Measurements from ENCODE around the gene PDZD8. TPM values are rescaled to one million over a fixed set of nuclear protein-coding genes. Genes with fewer than 3 reads are reported as not detected.
A peak's percentile ranks its signal among the peaks of the same experiment; 100 is the strongest.
"Not testable (repeated sequence)": the region's sequence is repeated elsewhere in the genome, so short reads cannot be mapped to it uniquely, and the experiment has no call there.

PDZD8 gene
- polyA plus RNA-seq, 1 donor, result 34.7 TPM

DNA sequence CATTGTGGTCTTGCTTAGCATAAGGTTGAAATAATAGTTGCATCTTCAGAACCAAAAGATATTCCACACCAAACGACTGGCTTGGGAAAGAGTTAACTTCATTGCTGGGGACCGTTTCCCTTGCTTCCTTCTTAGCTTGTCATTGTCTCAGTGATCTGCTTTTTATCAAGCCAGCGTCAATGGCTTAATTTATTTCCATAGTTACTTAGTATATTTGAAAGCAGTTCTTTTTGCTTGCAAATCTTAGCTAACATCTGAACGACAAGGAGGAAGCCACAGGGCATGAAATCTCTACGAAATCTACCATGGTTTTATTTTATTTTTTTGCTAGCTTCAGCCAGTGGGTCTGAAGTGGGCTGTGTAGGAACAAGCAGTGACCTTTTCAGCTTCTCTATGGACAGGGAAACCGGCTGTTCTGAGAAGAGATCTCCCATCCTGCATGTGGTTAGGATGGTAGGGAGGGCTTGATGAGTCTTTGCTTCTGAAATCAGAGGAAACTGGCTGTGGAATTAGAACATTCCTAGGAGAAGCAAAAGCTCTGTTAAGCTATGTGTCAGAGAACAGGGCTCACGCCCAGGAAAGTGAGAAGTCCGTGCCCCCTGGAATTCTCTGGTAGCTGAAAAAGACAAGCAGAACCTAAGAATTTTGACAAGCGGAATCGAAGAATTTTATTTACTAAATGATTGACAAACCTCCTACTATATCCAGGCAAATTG, 126.3 kb downstream of the PDZD8 start:
- Histone ChIP-seq H3K27me3 (ENCODE audit: control insufficient read depth, insufficient read depth, low read length) (peaks cover 39% of the 10 kb centered on the region), H3K36me3 (ENCODE audit: control insufficient read depth, insufficient read depth, low read length) (no peaks in the 10 kb centered on the region), H3K4me3 (ENCODE audit: low read length) (no peak overlapping the region), H3K4me1 (ENCODE audit: control insufficient read depth, insufficient read depth, low read length) (no peaks in the 10 kb centered on the region), H3K9me3 (ENCODE audit: control insufficient read depth, low read depth, low read length) (no peaks in the 10 kb centered on the region), H3K27ac (ENCODE audit: low read length) (no peak overlapping the region)
- WGBS (ENCODE audit: insufficient coverage, low lambda C conversion rate), result 13% methylated on average over 3 of the region's 10 CpGs
- no peak for DNase-seq

DNA sequence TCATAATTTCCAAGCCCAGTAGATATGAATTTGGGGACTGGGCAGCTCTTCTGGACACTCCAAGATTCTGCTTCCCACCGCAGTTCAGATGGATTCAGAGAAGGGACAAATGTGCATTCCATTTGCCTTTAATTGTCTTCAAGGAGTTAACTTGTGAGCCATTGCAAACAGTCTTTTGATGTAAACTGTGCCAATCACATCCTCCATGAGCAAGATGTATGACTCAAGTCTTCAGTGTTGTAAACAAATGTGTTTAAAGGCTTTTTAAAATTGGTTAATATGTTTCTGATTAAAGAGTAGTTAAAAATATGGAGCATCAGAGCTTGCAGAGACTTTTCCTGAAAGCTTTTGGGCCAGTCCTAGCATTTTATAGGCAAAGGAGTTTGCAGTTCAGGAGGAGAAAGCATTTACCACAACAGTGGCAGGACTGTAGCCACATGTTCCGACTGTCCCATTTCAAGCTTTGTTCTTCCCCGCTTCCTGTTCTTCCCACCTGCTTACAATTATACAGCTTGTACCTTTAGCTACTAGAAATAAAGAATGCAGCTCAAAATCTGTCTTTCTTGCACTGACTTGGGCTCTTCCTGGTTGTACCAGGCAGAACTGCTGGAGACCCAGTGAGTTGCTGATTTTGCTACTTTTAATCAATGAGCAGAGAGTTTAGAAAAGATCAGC, 128.1 kb downstream of the PDZD8 start:
- H3K27me3 ChIP-seq (ENCODE audit: control insufficient read depth, insufficient read depth, low read length), result peaks cover 54% of the 10 kb centered on the region
- no peak for DNase-seq
- H3K4me1 ChIP-seq (ENCODE audit: control insufficient read depth, insufficient read depth, low read length), result no peaks in the 10 kb centered on the region

DNA sequence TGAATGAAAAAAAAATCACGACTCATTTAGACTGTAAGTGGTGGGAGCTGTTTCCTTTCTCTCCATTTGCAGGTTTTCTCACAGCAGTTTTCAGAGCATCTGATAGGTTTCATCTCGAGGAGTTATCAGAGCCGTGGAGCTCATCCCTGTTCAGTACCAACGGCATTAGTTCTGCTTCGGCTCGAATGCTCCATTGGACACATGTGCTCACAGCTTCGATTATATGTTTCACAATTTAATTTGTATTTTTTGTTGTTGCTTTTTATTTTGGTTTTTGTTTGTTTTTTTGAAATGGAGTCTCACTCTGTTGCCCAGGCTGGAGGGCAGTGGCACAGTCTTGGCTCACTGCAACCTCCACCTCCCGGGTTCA, 132.8 kb downstream of the PDZD8 start:
- H3K27me3 ChIP-seq (ENCODE audit: control insufficient read depth, insufficient read depth, low read length), result peaks cover 60% of the 10 kb centered on the region
- H3K9me3 ChIP-seq (ENCODE audit: control insufficient read depth, low read depth, low read length), result no peaks in the 10 kb centered on the region
- WGBS (ENCODE audit: insufficient coverage, low lambda C conversion rate), result 70% methylated on average over 2 of the region's 8 CpGs
- DNase-seq, result no peak
- no peaks in the 10 kb centered on the region for H3K4me1 ChIP-seq (ENCODE audit: control insufficient read depth, insufficient read depth, low read length)
- H3K27ac ChIP-seq (ENCODE audit: low read length), result no peak overlapping the region
- no peaks in the 10 kb centered on the region for H3K36me3 ChIP-seq (ENCODE audit: control insufficient read depth, insufficient read depth, low read length)
- H3K4me3 ChIP-seq (ENCODE audit: low read length), result no peak overlapping the region

More for the DNA sequence above, 128.1 kb downstream of the PDZD8 start:
- Histone ChIP-seq H3K36me3 (ENCODE audit: control insufficient read depth, insufficient read depth, low read length) (no peaks in the 10 kb centered on the region), H3K4me3 (ENCODE audit: low read length) (no peak overlapping the region), H3K9me3 (ENCODE audit: control insufficient read depth, low read depth, low read length) (no peaks in the 10 kb centered on the region), H3K27ac (ENCODE audit: low read length) (no peak overlapping the region)
- WGBS (ENCODE audit: insufficient coverage, low lambda C conversion rate), result no CpG with 5 or more reads among the region's 3 CpGs

DNA sequence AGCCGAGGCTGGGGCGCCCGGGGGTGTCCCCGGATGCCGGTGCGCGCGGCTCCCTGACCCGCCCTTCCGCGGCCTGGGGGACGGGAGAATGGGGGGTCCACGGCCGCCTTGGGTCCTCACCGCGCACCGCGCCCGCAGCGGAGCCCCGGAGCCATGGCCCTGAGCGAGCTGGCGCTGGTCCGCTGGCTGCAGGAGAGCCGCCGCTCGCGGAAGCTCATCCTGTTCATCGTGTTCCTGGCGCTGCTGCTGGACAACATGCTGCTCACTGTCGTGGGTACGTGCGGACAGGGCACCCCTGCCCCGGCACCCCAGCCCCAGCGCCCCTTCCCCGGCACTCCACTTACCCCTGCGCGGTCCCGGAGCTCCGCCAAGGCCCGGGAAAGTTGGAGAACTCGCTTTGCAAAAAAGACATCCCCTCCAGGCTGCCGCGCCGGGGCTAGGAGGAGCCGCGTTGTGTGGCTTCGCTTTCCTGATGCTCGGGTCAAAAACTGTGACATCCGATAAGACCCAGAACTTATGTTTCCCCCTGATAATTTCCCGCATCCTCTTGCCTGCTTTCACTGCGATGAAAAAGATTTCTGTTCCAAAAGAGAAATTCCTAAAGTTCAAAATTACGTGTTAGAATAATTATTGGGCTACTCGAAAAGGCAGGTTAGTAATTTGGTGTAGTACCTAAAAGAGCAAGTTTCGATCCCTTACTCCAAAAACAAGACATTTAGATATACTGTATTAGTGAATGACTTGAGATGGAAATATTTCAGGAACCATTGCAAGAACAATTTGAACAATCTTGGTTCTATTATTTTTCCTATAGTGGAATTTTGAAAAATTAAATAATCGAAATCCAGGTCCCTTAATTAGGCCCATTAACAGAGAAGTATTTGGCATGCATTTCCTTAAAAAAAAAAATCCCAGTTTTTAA, 133.4 kb downstream of the PDZD8 start:
- Histone ChIP-seq H3K27ac (ENCODE audit: low read length) (no peak overlapping the region), H3K4me1 (ENCODE audit: control insufficient read depth, insufficient read depth, low read length) (no peaks in the 10 kb centered on the region), H3K27me3 (ENCODE audit: control insufficient read depth, insufficient read depth, low read length) (peaks cover 65% of the 10 kb centered on the region), H3K9me3 (ENCODE audit: control insufficient read depth, low read depth, low read length) (no peaks in the 10 kb centered on the region), H3K36me3 (ENCODE audit: control insufficient read depth, insufficient read depth, low read length) (no peaks in the 10 kb centered on the region), H3K4me3 (ENCODE audit: low read length) (no peak overlapping the region)
- WGBS (ENCODE audit: insufficient coverage, low lambda C conversion rate), result 41% methylated on average over 3 of the region's 56 CpGs
- DNase-seq, result peak in 1 of 2 donors; percentile 19

DNA sequence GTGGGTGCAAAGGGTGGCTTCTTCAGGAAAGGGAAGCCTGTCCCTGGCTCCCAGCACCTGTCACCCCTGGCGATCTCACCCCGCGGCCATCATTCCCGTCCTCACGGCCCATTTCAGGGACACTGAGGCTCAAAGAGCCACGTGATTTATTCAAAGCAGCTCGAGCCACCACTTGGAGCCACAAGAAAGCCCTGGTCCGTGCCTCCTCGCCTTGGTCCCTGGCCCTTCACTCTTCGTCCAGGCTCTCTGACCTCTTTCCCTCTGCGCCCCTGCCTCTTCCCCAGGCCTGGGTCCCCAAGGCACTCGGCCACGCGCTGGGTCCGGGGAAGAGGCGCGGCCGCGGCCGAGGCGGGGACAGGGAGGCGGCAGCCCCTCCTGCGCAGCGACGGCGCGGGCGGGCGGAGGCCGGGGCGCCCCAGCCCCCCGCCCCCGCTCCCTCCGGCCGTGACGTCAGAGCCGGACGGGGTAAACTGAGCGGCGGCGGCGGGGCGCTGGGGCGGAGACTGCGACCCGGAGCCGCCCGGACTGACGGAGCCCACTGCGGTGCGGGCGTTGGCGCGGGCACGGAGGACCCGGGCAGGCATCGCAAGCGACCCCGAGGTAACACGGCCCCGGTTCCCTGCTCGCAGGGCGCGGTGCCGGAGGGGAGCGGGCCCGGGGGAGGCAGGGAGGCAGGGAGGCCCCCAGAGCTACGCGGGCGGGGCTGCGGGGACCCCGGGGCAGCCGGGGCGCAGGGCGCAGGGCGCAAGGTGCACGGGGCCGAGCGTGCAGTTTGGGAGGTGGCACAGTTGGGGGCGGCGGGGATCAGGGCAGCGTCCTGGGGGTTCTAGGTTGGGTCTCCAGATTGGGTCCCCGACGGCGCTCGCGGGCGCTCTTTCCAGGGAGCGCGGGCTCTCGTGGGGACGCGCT, 134.4 kb downstream of the PDZD8 start, which contains the start of gene SLC18A2:
Gene SLC18A2, plus strand, starts transcription at position 494 of the 909 bp plus-strand sequence. CDS start 580 bp downstream, outside the sequence.
- DNase-seq, result no peak
- H3K9me3 ChIP-seq (ENCODE audit: control insufficient read depth, low read depth, low read length), result no peaks in the 10 kb centered on the region
- no peaks in the 10 kb centered on the region for H3K4me1 ChIP-seq (ENCODE audit: control insufficient read depth, insufficient read depth, low read length)
- no peak within 1 kb of the TSS for H3K4me3 ChIP-seq (ENCODE audit: low read length)
- no peaks in the 10 kb centered on the region for H3K36me3 ChIP-seq (ENCODE audit: control insufficient read depth, insufficient read depth, low read length)
- H3K27me3 ChIP-seq (ENCODE audit: control insufficient read depth, insufficient read depth, low read length), result peaks cover 74% of the 10 kb centered on the region
- WGBS (ENCODE audit: insufficient coverage, low lambda C conversion rate), result no CpG with 5 or more reads among the region's 93 CpGs
- H3K27ac ChIP-seq (ENCODE audit: low read length), result no peak within 1 kb of the TSS

DNA sequence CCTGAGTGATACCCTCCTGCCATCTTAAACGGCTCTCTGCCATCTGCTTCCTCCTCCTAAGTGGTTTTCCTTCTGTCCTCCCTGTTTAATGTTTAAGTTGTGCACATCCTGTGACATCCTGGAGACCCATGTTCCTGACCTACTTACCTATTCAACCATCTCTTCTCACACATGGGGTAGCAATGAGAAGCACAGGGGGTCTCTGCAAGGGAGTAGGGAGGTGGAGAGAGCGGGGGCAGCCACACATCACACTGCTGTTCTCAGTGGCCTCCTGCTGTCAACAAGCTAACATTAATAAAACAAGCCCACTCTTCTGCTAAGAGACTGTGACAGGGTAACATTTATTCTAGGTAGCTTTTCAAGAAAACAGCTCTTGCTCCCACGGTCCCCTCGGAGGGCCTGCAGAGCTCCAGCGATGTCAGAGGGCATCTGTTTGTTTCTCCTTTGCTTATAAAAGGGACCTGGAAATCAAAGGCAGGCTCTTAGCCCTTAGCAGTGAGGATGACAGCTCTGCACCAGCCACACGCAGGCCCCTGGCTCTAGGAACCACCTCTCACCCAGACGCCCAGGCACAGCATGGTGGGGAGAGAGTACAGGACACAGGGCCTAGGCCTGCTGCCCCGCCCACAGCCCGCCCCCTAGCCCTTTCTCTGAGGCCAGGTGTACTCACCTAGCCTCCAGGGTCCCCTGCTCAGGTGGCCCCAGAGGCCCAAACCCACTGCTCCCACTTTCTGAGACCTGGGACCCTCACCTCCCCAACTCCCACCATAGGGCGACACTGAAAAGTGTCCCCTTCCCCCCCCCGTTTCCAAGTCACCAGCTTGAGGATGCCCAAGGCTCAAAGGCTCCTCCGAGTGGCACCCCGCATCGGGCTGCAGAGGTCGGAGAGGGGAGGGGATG, 135.3 kb downstream of the PDZD8 start:
- H3K36me3 ChIP-seq (ENCODE audit: control insufficient read depth, insufficient read depth, low read length), result no peaks in the 10 kb centered on the region
- no peak for DNase-seq
- H3K9me3 ChIP-seq (ENCODE audit: control insufficient read depth, low read depth, low read length), result no peaks in the 10 kb centered on the region
- peaks cover 81% of the 10 kb centered on the region for H3K27me3 ChIP-seq (ENCODE audit: control insufficient read depth, insufficient read depth, low read length)
- H3K27ac ChIP-seq (ENCODE audit: low read length), result no peak overlapping the region
- no CpG with 5 or more reads among the region's 15 CpGs for WGBS (ENCODE audit: insufficient coverage, low lambda C conversion rate)
- no peak overlapping the region for H3K4me3 ChIP-seq (ENCODE audit: low read length)
- H3K4me1 ChIP-seq (ENCODE audit: control insufficient read depth, insufficient read depth, low read length), result no peaks in the 10 kb centered on the region

DNA sequence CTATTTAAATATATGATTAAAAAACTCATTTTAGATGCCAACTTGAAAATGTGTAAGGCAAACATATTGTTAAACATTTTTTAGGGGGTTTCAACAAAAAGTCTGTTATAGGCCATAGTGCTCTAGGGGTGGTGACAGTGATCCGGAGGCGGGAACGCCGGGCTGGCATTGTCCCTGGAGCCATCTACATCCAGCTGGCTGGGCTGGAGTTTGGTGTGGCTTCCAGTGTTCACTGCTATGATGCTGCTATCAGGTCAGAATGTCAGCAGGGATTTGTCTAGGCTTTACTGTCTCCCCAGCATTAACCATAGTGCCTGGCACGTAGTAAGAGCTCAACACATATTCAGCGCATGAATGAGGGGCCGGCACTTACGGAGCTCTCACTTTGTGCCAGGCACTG, 136.2 kb downstream of the PDZD8 start:
- Histone ChIP-seq H3K36me3 (ENCODE audit: control insufficient read depth, insufficient read depth, low read length) (no peaks in the 10 kb centered on the region), H3K27ac (ENCODE audit: low read length) (no peak overlapping the region), H3K4me1 (ENCODE audit: control insufficient read depth, insufficient read depth, low read length) (no peaks in the 10 kb centered on the region), H3K9me3 (ENCODE audit: control insufficient read depth, low read depth, low read length) (no peaks in the 10 kb centered on the region), H3K27me3 (ENCODE audit: control insufficient read depth, insufficient read depth, low read length) (peaks cover 74% of the 10 kb centered on the region), H3K4me3 (ENCODE audit: low read length) (no peak overlapping the region)
- 92% methylated on average over 2 of the region's 8 CpGs for WGBS (ENCODE audit: insufficient coverage, low lambda C conversion rate)
- no peak for DNase-seq

DNA sequence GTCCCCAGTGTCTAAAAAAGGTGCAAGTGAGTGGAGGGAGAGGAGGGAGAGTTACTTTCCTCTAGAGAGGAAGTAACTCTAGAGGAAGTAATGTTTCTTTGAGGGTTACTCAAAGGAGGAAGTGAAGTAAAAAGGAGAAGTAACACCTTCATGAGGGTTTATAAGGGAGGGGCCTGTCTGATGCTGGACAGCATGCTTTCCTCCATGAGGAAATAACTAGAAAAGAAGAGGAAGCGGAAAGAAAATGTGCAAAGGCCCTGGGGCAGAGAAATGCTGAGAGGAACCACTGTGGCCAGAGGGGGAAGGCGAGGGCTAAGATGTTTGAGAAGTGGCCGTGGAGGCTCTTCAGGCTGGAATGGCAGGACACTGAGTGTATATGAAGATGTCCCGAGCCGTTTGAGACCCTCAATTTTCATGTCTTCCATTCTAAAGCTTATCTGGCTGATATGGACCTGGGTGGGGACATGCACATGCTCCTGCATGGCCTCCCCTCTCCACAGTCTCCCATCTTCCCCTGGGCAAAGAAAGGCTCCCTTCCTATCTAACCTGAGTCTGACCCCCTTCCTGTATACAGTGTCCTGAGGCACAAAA, 137.7 kb downstream of the PDZD8 start:
- no peaks in the 10 kb centered on the region for H3K4me1 ChIP-seq (ENCODE audit: control insufficient read depth, insufficient read depth, low read length)
- peaks cover 71% of the 10 kb centered on the region for H3K27me3 ChIP-seq (ENCODE audit: control insufficient read depth, insufficient read depth, low read length)
- H3K9me3 ChIP-seq (ENCODE audit: control insufficient read depth, low read depth, low read length), result no peaks in the 10 kb centered on the region
- H3K36me3 ChIP-seq (ENCODE audit: control insufficient read depth, insufficient read depth, low read length), result no peaks in the 10 kb centered on the region
- no peak overlapping the region for H3K27ac ChIP-seq (ENCODE audit: low read length)
- DNase-seq, result no peak
- no CpG with 5 or more reads among the region's 5 CpGs for WGBS (ENCODE audit: insufficient coverage, low lambda C conversion rate)
- H3K4me3 ChIP-seq (ENCODE audit: low read length), result no peak overlapping the region

DNA sequence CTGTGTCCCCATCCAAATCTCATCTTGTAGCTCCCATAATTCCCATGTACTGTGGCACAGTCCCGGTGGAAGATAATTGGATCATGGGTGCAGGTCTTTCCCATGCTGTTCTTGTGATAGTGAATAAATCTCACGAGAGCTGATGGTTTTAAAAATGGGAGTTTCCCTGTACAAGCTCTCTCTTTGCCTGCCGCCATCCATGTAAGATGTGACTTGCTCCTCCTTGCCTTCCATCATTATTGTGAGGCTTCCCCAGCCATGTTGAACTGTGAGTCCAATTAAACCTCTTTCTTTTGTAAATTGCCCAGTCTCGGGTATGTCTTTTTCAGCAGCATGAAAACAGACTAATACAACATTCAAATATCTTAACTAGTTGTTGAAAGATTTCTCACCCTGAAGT, 145.1 kb downstream of the PDZD8 start:
- H3K9me3 ChIP-seq (ENCODE audit: control insufficient read depth, low read depth, low read length); DNase-seq; H3K36me3 ChIP-seq (ENCODE audit: control insufficient read depth, insufficient read depth, low read length); H3K4me3 ChIP-seq (ENCODE audit: low read length); H3K27ac ChIP-seq (ENCODE audit: low read length); H3K4me1 ChIP-seq (ENCODE audit: control insufficient read depth, insufficient read depth, low read length): not testable (repeated sequence)
- H3K27me3 ChIP-seq (ENCODE audit: control insufficient read depth, insufficient read depth, low read length), result peaks cover 45% of the 10 kb centered on the region
- WGBS (ENCODE audit: insufficient coverage, low lambda C conversion rate), result 80% methylated on average over 1 of the region's 4 CpGs
